H1 (cell line): ENCODE data around the gene DDX1. TPM values are rescaled to one million over a fixed set of nuclear protein-coding genes. Genes with fewer than 3 reads are reported as not detected.

ENCODE experiments used
- BRCA1 ChIP-seq: IDR thresholded peaks from 2 replicates; pipeline ENCODE4 v1.6.1; 2012; ENCODE audit warnings: low read depth, low read length, improper control_type of control experiment
- CBX5 ChIP-seq: fragments of 300-800, 300-1000 bp; sonication (generic); IDR thresholded peaks from 2 replicates; pipeline ENCODE4 v1.7.1; 2016; ENCODE audit warnings: antibody characterized with exemption, low read length, low read depth
- CBX8 ChIP-seq: fragments of 300-800, 300-1000 bp; sonication (generic); IDR thresholded peaks from 2 replicates; pipeline ENCODE4 v1.7.1; 2016; ENCODE audit warnings: low read depth, low read length, borderline replicate concordance
- CHD2 ChIP-seq: IDR thresholded peaks from 2 replicates; pipeline ENCODE4 v1.6.1; 2012; ENCODE audit warnings: low read length, improper control_type of control experiment
- CTBP2 ChIP-seq: IDR thresholded peaks from 2 replicates; pipeline ENCODE4 v1.7.0; 2011; ENCODE audit warnings: borderline replicate concordance, mild to moderate bottlenecking, moderate library complexity, mixed read lengths, low read length; ENCODE audit not compliant: insufficient read depth, insufficient read length
- EGR1 ChIP-seq: IDR thresholded peaks from 2 replicates; pipeline ENCODE4 v1.6.1; 2011; ENCODE audit warnings: low read depth, low read length, borderline replicate concordance
- HDAC6 ChIP-seq: IDR thresholded peaks from one replicate; pipeline ENCODE4 v1.7.1; 2012; ENCODE audit warnings: low read depth, mild to moderate bottlenecking, inconsistent platforms, low read length, moderate library complexity
- JUND ChIP-seq: IDR thresholded peaks from 2 replicates; pipeline ENCODE4 v1.6.1; 2011; ENCODE audit warnings: mild to moderate bottlenecking, improper control_type of control experiment, low read length
- KDM1A ChIP-seq: fragments of 200-600, 300-600 bp; sonication (generic); IDR thresholded peaks from 2 replicates; pipeline ENCODE4 v1.7.1; 2016; ENCODE audit warnings: mild to moderate bottlenecking, low read length, borderline replicate concordance
- KDM4A ChIP-seq: IDR thresholded peaks from one replicate; pipeline ENCODE4 v1.7.1; 2012; ENCODE audit warnings: low read depth, mild to moderate bottlenecking, moderate library complexity, low read length, inconsistent platforms; ENCODE audit not compliant: severe bottlenecking
- PHF8 ChIP-seq: fragments of 200-600 bp; sonication (generic); conservative IDR thresholded peaks from 2 replicates; pipeline ENCODE4 v1.7.1; 2012; ENCODE audit warnings: low read depth, mild to moderate bottlenecking, inconsistent platforms, low read length, moderate library complexity
- POU5F1 ChIP-seq: IDR thresholded peaks from 2 replicates; pipeline ENCODE4 v1.6.1; 2011; ENCODE audit warnings: low read depth, mild to moderate bottlenecking, low read length, moderate library complexity
- RAD21 ChIP-seq, 2 experiments: IDR thresholded peaks in 1 of 2; conservative IDR thresholded peaks in 1 of 2; 2 replicates each; pipeline ENCODE4 v1.6.1; 2011; ENCODE audit warnings: low read depth in 2 of 2, low read length in 2 of 2, improper control_type of control experiment in 1 of 2, inconsistent platforms in 1 of 2, mild to moderate bottlenecking in 1 of 2, moderate library complexity in 1 of 2
- RBBP5 ChIP-seq: IDR thresholded peaks from 2 replicates; pipeline ENCODE4 v1.7.1; 2012; ENCODE audit warnings: low read depth, mild to moderate bottlenecking, inconsistent platforms, low read length, moderate library complexity, borderline replicate concordance
- RNF2 ChIP-seq: fragments of 200-900, 300-1000 bp; sonication (generic); IDR thresholded peaks from 2 replicates; pipeline ENCODE4 v1.7.1; 2016; ENCODE audit warnings: borderline replicate concordance, low read depth, mild to moderate bottlenecking, antibody characterized with exemption, low read length; ENCODE audit not compliant: poor library complexity, severe bottlenecking; ENCODE audit errors: missing control alignments
- RXRA ChIP-seq: IDR thresholded peaks from 2 replicates; pipeline ENCODE4 v1.6.1; 2011; ENCODE audit warnings: low read depth, mild to moderate bottlenecking, low read length, moderate library complexity; ENCODE audit not compliant: insufficient read depth
- SAP30 ChIP-seq: fragments of 300-600 bp; sonication (generic); IDR thresholded peaks from 2 replicates; pipeline ENCODE4 v1.7.1; 2012; ENCODE audit warnings: low read length, moderate library complexity, mild to moderate bottlenecking, inconsistent platforms; ENCODE audit not compliant: insufficient read depth, insufficient replicate concordance
- SIN3A ChIP-seq, 2 experiments: IDR thresholded peaks in 1 of 2; conservative IDR thresholded peaks in 1 of 2; 2 replicates each; pipeline ENCODE4 v1.6.1; 2011 to 2012; ENCODE audit warnings: low read length in 2 of 2, improper control_type of control experiment in 1 of 2, low read depth in 1 of 2, mild to moderate bottlenecking in 1 of 2
- SRF ChIP-seq: IDR thresholded peaks from 2 replicates; pipeline ENCODE4 v1.6.1; 2011; ENCODE audit warnings: mild to moderate bottlenecking, low read depth, low read length, moderate library complexity
- TAF7 ChIP-seq: optimal IDR thresholded peaks from 2 replicates; pipeline ENCODE3; 2011; ENCODE audit warnings: low read depth, mild to moderate bottlenecking, inconsistent platforms, low read length, moderate library complexity, borderline replicate concordance
- USF2 ChIP-seq: IDR thresholded peaks from 2 replicates; pipeline ENCODE4 v1.6.1; 2011; ENCODE audit warnings: low read length, improper control_type of control experiment
- polyA plus RNA-seq, 7 experiments: library from polyadenylated mRNA; depleted of rRNA in 3 of 7; stranded (reverse) in 5 of 7; unstranded in 2 of 7; fragments of >200 nt in 5 of 7; fragments of 200-250 nt in 2 of 7; gene quantifications; 1 replicate in 5 of 7; 2 replicates in 1 of 7; 4 replicates in 1 of 7; pipeline versions ENCODE4 v1.2.1 to v1.2.3, GENCODE V29; 2011 to 2013; ENCODE audit warnings: missing spikeins in 2 of 7, mixed read lengths in 2 of 7
- total RNA-seq: library from RNA; stranded (reverse); fragmentation: NEBNext Ultra II Directional; extraction: Animal tissue kit (Norgen Biotek cat#: 25700); gene quantifications from 2 replicates; pipeline ENCODE4 v1.2.1, GENCODE V29; 2021

The DDX1 gene
- total and polyA plus RNA-seq, 2 of the 8 experiments (the other 6 are each of a cell fraction or from before 2014, with no cell fraction given) = 51.1 to 161 TPM

- TF ChIP-seq KDM4A (peak; percentile 87), CHD2 (peak; percentile 63), POU5F1 (0 out of 2 replicates have a peak, but pooled peaks have one; percentile 4), CBX5 (no peak), BRCA1 (no peak), EGR1 (peak; percentile 49; the same call in 1 of the 2 replicates), RXRA (no peak), RBBP5 (peak; percentile 97; the same call in 1 of the 2 replicates), CBX8 (no peak), SAP30 (no peak), RNF2 (no peak), HDAC6 (no peak), RAD21 (IDR thresholded peaks at IDR 0.05 in 1 of 2, conservative IDR thresholded peaks at IDR 0.05 in 1 of 2; ENCODE audit: low read depth in 2 of 2, low read length in 2 of 2) (peak in 1 of 2 experiments; percentile 7; a peak in 1 of 4 replicates), JUND (peak; percentile 26; the same call in 1 of the 2 replicates), SRF (peak; percentile 58; the same call in 1 of the 2 replicates), KDM1A (no peak), TAF7 (peak; percentile 95), USF2 (no peak), PHF8 (peak; percentile 97), CTBP2 (peak; percentile 26), SIN3A (conservative IDR thresholded peaks at IDR 0.05 in 1 of 2, IDR thresholded peaks at IDR 0.05 in 1 of 2; ENCODE audit: low read depth in 1 of 2, low read length in 2 of 2) (peak in 1 of 2 experiments; percentile 72; a peak in 2 of 4 replicates)
Measured at GRCh38 chr2:15591692-15592463, at the start of gene DDX1 (continued).
